AG04449 (cell line): ENCODE results near the gene CBLC.

Experiments used
- CTCF ChIA-PET: fragments of 350-600 bp; formaldehyde crosslinking; extraction: SDS; loops from one replicate; lab custom pipeline; 2021; ENCODE audit warnings: antibody characterized with exemption; lab: Yijun Ruan, JAX
- POLR2A ChIA-PET: fragments of 400-600, 350-600 bp; formaldehyde crosslinking; extraction: SDS; loops from one replicate; lab custom pipeline; 2020; ENCODE audit warnings: antibody characterized with exemption, inconsistent platforms; lab: Yijun Ruan, JAX
- DNase-seq: peaks from one replicate; pipeline ENCODE4 v3.0.0-alpha.2; 2010; ENCODE audit warnings: low read depth, low spot score
- H3K4me3 ChIP-seq: 2 replicates; pipeline ENCODE4 v1.5.1; 2011; ENCODE audit warnings: low read depth, mild to moderate bottlenecking, control low read depth, low read length
- CTCF ChIP-seq: IDR thresholded peaks from one replicate; pipeline ENCODE4 v1.5.1; 2011; ENCODE audit warnings: mild to moderate bottlenecking, moderate library complexity, low read length, control low read depth, inconsistent platforms; ENCODE audit not compliant: insufficient read depth; ENCODE audit errors: missing control alignments

The CBLC gene

GRCh38 chr19:44783545-44783944 is 5.9 kb downstream of the CBLC start:
- TF ChIP-seq CTCF: no peak
- DNase-seq: no peak
- H3K4me3 ChIP-seq: no peak overlapping the region
- CTCF ChIA-PET: interaction anchor here (0.8 to 8.5 kb wide), 42 partner anchors 11 to 207 kb away, joined by 3 to 136 read pairs (median 6); partner anchors contain the start of genes BCAM and NECTIN2
- POLR2A ChIA-PET: no interaction called here

- TF ChIP-seq CTCF: no peak
- DNase-seq: no peak
- no peak overlapping the region for H3K4me3 ChIP-seq
- ChIA-PET CTCF (interaction anchor here (0.7 to 8.5 kb wide), 27 partner anchors 9 to 200 kb away, joined by 3 to 136 read pairs (median 8); partner anchors contain the start of genes APOE, BCAM and NECTIN2), POLR2A (no interaction called here)
Measured at GRCh38 chr19:44785271-44785670, 7.6 kb downstream of the CBLC start.

DNA sequence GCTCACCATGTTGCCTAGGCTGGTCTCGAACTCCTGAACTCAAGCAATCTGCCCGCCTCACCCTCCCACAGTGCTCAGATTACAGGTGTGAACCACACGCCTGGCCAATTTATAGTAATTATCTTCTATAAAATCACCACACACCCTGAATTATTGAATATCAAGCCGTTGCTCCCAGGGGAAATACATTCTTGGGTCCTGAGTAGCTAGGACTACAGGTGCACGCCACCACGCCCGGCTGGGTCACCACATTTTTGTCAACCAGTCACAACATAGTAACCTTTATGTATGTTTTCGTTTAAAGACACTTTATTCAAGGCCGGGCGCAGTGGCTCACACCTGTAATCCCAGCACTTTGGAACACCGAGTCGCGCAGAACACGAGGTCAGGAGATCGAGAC is 8.3 kb downstream of the CBLC start:
- no peak for DNase-seq
- no peak for TF ChIP-seq CTCF
- H3K4me3 ChIP-seq: no peak overlapping the region
- ChIA-PET POLR2A (interaction anchor here (0.6 kb wide), 1 partner anchor 66 kb away, joined by 3 read pairs; no protein-coding TSS in a partner anchor), CTCF (interaction anchor here (0.7 to 6.0 kb wide), 11 partner anchors 9 to 110 kb away, joined by 3 to 115 read pairs (median 4); partner anchors contain the start of gene NECTIN2)

DNA sequence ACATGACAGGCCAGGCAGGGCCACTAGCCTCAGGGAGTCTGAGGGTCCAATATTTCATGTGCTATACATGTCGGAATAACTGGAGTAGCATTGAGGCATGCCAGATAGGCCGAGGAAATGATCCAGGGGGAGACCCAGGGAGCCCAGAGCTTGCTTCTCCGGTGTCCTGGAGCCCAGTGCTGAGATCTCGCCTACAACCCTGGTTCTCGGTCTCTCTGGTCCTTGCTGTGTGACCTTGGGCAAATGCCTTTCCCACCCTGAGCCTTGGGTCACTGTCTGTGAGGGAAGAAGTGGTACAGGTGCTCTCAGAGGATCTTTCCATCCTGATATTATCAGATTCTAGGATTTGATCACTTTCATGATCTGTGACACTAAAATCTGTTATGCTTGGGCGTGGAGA is 11.3 kb downstream of the CBLC start:
- no peak for DNase-seq
- POLR2A ChIA-PET: no interaction called here
- no peak overlapping the region for H3K4me3 ChIP-seq
- CTCF ChIA-PET: interaction anchor here (0.5 to 2.1 kb wide), 7 partner anchors 9 to 87 kb away, joined by 3 to 7 read pairs (median 3); no protein-coding TSS in a partner anchor
- no peak for TF ChIP-seq CTCF

DNA sequence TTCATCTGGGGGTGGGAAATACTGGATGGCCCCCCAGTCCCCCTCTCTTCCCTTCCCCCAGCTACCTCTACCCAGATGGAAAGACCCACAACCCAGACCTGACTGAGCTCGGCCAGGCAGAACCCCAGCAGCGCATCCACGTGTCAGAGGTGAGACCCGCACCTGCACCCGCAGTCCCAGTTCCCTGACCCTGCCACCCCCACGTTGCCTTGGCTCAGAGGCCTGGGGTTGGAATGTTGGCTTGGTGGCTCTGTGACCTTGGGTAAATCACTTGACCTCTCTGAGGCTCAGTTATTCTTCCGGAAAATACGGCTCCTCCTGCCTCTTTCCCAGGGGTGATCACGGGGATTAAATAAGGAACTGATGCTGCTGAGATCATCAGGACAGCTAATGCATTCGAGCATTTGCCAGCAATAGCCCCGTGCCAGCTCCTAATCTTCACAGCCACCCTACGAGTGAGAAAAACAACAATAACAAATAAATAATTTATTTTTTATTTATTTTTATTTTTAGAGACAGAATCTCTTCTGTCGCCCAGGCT is 12.3 kb downstream of the CBLC start:
- no peak for TF ChIP-seq CTCF
- ChIA-PET CTCF (interaction anchor here (0.9 to 2.1 kb wide), 5 partner anchors 9 to 54 kb away, joined by 3 to 7 read pairs (median 5); no protein-coding TSS in a partner anchor), POLR2A (no interaction called here)
- H3K4me3 ChIP-seq: no peak overlapping the region
- no peak for DNase-seq

GRCh38 chr19:44792281-44792680 is 14.6 kb downstream of the CBLC start:
- ChIA-PET POLR2A (no interaction called here), CTCF (interaction anchor here (0.9 to 9.3 kb wide), 5 partner anchors 8 to 69 kb away, joined by 3 to 85 read pairs (median 19); partner anchors contain the start of gene BCAM)
- H3K4me3 ChIP-seq: no peak overlapping the region
- no peak for TF ChIP-seq CTCF
- no peak for DNase-seq
